COR-L47 (cell line): ENCODE data around the gene CELSR1.
"Not testable (repeated sequence)": the region's sequence is repeated elsewhere in the genome, so short reads cannot be mapped to it uniquely, and the experiment has no call there.

Experiments used
- DNase-seq: peaks from one replicate; lab custom pipeline; 2025; lab: John Stamatoyannopoulos, UW

Gene CELSR1

GRCh38 chr22:46533070-46533833, 4.2 kb downstream of the CELSR1 start:
- no peak for DNase-seq

DNA sequence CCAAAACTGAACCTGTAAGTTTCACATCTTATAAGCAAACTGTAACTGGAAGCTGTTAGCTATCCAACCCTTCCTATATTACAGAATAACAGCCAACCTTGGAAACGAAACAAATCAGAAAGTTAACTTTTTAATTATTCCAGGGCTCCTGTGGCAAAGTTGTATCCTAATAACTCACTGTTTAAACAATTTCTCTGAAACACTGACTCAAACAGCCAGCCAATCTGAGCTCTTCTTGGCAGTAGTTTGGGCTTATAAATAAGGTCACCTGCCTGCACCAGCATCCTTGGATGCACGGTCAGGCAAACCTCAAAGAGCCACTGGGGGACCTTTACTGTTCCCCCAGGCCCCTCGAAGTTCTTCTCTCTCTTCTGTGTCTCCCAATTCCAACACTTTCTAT, 5.0 kb downstream of the CELSR1 start:
- DNase-seq: no peak

- DNase-seq: no peak
Measured at GRCh38 chr22:46531581-46532175, 5.7 kb downstream of the CELSR1 start.

GRCh38 chr22:46528121-46528610, 9.3 kb downstream of the CELSR1 start:
- no peak for DNase-seq

DNA sequence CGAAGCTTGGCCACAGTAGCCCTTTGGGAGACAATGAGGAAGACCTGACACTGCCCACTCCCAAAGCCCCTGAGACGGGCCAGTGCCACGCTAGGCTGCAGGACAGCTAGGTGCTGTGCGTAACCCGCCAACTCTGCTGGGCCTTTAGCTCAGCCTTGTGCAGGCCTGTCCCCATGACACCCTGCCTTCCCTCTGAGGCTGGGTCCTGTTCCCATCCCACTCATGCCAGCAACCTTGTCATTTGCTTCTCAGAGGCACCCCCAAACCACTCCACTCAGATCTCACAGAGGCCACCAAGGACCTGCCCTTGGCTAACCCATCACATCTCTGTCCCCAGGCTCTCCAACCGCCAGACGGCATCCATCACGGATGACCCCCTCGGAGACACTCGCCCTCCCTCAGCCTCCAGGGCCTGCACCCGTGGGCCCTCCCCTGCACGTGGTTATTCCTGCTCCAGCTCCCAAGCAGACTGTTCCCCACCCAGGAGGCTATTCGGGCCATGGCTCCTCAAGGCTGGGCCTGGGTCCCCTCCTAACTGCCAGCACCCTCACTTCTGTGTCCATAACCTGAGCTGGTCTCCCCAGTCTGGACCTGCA, 11.1 kb downstream of the CELSR1 start:
- no peak for DNase-seq

- no peak for DNase-seq
Measured at GRCh38 chr22:46525389-46526243, 11.8 kb downstream of the CELSR1 start.

DNA sequence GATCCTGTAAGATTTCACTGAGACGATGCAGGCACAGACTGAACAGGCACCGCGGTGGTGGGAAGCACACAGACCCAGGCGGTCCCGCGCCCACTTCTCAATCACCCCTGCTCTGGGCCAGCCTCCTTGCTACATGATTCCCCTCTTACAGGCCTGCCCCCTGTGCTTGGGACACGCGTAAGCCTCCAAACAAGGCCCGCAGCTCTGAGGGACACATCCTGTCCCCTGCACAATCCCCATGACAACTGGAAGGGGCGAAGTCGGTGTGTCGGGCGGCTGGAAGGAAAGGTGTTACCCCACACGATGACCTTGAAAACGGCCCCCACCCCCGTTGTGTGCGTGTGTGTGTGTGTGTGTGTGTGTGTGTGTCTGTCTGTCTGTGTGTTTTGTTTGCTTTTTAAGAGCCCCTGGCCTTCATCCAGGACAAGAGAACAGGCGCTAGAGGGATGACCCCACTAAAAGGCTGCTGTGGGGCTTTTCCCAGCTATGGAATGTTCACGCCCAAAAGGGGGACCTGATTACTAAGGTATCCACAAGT, 13.1 kb downstream of the CELSR1 start:
- no peak for DNase-seq

DNA sequence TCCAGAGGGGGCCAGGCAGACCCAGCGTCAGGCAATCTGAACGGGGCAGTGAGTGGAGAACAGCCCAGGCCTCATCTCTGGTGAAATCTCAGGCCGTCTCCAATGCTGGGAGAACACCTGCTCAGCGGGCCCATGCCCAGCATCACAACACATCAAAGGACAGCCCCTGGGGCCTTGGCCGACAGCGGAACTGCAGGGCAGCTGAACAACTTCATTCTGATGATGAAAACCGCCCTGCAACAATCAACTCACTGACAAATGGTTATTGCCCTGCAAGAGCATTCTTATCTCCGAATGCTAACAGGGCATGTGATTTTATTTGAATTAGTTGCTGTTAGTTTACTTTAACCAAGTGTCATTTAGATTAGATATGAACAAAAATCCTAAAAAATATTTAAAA, 14.6 kb downstream of the CELSR1 start:
- DNase-seq: no peak

DNA sequence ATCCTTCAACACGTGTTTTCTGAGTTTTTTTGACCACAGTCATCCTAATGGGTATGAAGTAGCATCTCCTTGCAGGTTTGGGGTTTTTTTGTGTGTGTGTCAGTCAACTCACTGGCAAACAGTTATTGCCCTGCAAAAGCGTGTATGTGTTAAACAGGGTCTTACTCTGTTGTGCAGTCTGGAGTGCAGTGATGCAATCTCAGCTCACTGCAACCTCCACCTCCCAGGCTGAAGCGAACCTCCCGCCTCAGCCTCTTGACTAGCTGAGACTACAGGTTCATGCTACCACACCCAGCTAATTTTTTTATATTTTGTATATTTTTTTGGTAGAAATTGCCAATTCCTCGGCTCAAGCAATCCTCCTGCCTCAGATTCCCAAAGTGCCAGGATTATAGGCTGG, 15.4 kb downstream of the CELSR1 start:
- DNase-seq: no peak

DNA sequence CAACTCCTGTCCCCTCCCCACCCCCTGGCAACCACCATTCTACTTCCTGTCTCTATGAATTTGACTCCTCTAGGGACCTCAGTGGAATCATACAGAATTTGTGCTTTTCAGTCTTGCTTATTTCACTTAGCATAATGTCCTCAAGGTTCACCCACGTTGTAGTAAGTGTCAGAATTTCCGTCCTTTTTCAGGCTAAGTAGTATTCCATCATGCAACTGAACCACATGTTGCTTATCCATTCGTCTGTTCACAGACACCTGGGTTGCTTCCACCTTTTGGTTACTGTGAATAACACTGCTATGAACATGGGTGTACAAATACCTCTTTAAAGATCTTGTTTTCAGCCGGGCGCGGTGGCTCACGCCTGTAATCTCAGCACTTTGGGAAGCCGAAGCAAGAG, 16.5 kb downstream of the CELSR1 start:
- no peak for DNase-seq

GRCh38 chr22:46519377-46519776, 18.0 kb downstream of the CELSR1 start:
- DNase-seq: no peak

- DNase-seq: no peak
Measured at GRCh38 chr22:46518542-46519325, 18.7 kb downstream of the CELSR1 start.

DNA sequence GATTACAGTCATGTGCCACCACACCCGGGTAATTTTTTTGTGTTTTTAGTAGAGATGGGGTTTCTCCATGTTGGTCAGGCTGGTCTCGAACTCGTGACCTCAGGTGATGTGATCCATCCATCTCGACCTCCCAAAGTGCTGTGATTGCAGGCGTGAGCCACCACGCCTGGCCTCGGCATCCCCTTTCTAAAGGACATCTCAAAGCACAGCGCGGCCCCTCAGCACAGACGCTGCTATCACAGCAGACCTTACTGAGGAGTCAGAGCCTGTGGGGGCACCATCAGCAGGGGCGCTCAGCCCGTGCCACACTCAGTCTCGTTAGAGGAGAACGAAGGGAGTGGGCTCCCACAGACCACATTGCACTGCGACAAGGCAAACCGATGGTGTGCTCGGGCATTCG, 19.4 kb downstream of the CELSR1 start:
- no peak for DNase-seq

DNA sequence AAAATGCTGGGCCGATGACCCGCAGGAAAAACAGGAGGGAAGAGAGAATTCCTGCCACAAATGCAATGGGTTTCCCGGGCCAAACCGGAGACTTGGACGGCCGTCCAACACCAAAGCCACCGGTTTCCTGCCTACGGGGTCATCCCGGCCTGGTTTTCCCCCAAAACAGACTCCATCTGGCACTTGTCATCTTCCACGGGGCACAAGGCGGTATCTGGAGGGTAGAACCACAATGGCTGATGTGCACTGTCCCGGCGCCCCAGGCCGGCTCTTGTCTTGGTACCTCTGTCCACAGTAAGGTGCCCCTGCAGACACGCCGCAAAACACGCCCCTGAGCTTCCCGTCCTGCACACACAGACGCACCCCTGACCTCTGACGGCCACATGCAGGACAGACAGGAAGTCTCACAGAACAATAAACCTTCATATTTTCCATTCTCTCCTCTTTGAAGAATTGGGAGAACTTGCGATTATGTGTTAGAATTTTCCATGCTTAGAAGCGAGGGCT, 20.1 kb downstream of the CELSR1 start:
- no peak for DNase-seq

- no peak for DNase-seq
Measured at GRCh38 chr22:46516638-46517037, 20.8 kb downstream of the CELSR1 start.

- not testable (repeated sequence) for DNase-seq
Measured at GRCh38 chr22:46516112-46516487, 21.3 kb downstream of the CELSR1 start.

DNA sequence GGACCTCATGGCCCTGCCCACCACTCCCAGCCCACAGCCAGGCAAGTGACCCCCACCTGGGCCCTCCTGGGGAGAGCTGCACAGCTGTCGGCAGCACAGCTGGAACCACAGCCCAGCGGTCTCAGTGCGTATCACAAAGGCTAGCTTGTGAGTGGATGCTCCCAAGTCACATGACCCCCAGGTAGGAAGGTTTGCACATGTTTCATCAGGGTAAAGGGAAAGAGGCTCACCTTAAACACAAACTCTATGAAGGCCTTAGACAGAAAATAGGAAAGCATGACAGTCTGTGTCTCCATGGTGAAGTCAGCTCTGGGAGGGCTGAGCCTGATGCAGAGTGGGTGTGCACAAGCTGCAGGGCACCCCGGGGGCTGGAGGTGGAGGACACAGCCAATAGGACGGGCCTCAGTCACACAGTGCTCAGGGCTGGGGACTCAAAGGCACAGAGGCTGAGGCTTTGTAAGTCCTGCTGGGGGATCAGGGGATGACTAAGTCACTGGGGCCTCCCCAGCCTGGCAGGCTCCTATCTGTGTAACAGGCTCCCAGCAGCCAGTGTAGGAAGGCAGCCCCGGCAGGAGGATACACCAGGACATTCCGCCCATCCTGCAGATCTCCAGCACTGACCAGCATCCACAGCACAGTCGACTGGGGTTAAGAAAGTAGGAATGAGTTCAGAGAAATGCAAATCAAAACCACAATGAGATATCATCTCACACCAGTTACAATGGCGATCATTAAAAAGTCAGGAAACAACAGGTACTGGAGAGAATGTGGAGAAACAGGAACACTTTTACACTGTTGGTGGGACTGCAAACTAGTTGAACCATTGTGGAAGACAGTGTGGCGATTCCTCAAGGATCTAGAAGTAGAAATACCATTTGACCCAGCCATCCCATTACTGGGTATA, 22.0 kb downstream of the CELSR1 start:
- no peak for DNase-seq

DNA sequence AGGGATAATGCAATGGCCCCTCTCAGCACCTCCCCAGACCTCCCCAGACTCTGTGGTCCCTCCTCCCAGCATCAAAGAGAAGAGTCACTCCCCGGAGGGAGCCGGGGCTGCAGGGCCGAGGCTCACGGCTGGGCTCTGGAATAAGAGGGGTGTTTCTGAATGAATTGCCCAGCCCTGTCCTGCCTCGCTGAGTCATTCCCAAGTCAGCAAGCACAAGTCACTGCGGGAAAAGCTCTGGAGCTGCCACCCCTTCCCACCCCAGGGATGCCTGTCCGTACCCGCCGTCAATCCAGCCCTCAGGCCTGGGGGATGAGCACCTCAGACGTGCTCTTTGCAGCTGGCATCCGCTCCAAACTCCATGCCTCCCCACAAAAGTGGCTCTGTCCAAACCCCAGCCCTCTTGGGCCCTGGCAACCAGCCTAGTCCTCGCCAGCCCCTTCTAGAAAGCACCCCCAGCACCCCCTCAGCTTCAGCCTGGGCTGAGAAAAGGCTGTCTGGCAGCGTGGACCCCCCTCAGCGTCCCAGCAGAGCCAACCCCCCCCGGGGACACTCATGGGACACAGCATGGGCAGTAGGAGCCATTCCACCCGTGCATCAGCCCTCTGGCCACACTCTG, 22.7 kb downstream of the CELSR1 start:
- no peak for DNase-seq

- DNase-seq: no peak
Measured at GRCh38 chr22:46513908-46514550, 23.4 kb downstream of the CELSR1 start.
